ENCODE results near the gene DEPDC4. TPM values are rescaled to one million over a fixed set of nuclear protein-coding genes. Genes with fewer than 3 reads are reported as not detected.

The DEPDC4 gene
- total RNA-seq, 1 experiment from 2014 or later, result 2.0 TPM

DNA sequence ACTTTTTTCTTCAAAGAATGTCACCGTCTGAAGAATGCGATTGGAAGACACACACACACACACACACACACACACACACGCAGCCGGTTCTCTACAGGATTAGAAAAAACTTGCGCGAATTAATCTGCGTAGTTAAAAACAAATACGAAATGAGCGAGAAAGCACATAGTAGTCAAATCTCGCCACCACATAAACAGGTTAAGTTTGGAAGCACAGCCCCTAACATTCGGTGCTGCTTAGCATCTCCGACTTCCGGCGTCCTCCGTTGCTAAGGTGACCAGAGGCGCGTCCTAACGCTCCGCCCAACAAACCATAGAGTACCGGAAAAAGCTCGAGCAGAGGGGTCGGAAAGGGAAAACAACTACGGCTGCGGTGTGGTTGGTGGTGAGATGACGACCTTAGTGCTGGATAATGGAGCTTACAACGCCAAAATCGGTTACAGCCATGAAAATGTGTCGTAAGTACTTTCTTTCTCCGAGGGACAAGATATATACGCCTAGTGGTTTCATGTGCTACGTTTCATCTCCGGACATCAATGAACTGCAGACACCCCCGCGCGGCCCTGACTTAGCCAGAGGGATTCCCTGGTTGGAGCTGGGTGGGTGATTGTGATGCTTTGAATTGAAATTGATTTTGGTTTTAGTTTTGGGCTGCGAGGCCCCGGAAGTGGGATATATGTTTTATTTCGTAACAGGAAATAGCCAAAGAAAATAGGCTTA, 66.3 kb downstream of the DEPDC4 start, which contains the start of gene ACTR6:
TSS of gene ACTR6 (plus strand) at position 353 of the 719 bp plus-strand sequence. CDS start at position 390, 37 bp downstream.
- TSS peak; percentile 91 for BruUV-seq (replicated peaks)
- intact Hi-C loops (cut with micrococcal nuclease), result loop anchor here (1.0 to 5.0 kb wide), 7 partner anchors 24 to 389 kb away; partner anchors contain the start of genes BLTP3B, DEPDC4 and SCYL2
- Histone ChIP-seq H3K79me2 (ENCODE audit: low read length) (peaks cover 50% of the 10 kb centered on the region), H3K9me3 (ENCODE audit: low read length) (no peaks in the 10 kb centered on the region), H3K9me2 (replicated peaks; ENCODE audit: low read length) (no peaks in the 10 kb centered on the region), H3K36me3 (ENCODE audit: low read depth, low read length) (peaks cover under 1% of the 10 kb centered on the region; the same call in 1 of the 2 replicates), H3F3A (ENCODE audit: low read length, unreplicated experiment) (no peaks in the 10 kb centered on the region), H4K20me1 (ENCODE audit: low read length) (no peaks in the 10 kb centered on the region), H2AFZ (ENCODE audit: low read length) (peak within 1 kb of the TSS; percentile 91), H3K9ac (ENCODE audit: low read length) (peak within 1 kb of the TSS; percentile 76), H3K4me1 (ENCODE audit: insufficient read depth, low read length) (peaks cover 36% of the 10 kb centered on the region), H3K4me2 (ENCODE audit: low read length) (peak within 1 kb of the TSS; percentile 80), H3K27me3 (ENCODE audit: low read length) (no peaks in the 10 kb centered on the region), H3K4me3 (ENCODE audit: low read length) (peak within 1 kb of the TSS; percentile 85), H3K27ac (ENCODE audit: low read length) (peak within 1 kb of the TSS; percentile 33)
- ChIA-PET POLR2A (ENCODE audit: unreplicated experiment) (interaction anchor here (0.7 kb wide), 1 partner anchor 23 kb away, joined by 5 read pairs; no protein-coding TSS in a partner anchor), CTCF (interaction anchor here (0.5 to 0.7 kb wide), 5 partner anchors 9 to 142 kb away, joined by 3 to 7 read pairs (median 5); no protein-coding TSS in a partner anchor)
- TF ChIP-seq EZH2 (IDR thresholded peaks at IDR 0.05; ENCODE audit: low read length, unreplicated experiment), result no peak
- TF ChIP-seq EZH2phosphoT487 (IDR thresholded peaks at IDR 0.05; ENCODE audit: borderline replicate concordance, low read length), result no peak
- TF ChIP-seq CTCF (conservative IDR thresholded peaks at IDR 0.05; ENCODE audit: low read depth, low read length), result no peak
- DNase-seq, result peak; percentile 99
- peak; percentile 81 for ATAC-seq

DNA sequence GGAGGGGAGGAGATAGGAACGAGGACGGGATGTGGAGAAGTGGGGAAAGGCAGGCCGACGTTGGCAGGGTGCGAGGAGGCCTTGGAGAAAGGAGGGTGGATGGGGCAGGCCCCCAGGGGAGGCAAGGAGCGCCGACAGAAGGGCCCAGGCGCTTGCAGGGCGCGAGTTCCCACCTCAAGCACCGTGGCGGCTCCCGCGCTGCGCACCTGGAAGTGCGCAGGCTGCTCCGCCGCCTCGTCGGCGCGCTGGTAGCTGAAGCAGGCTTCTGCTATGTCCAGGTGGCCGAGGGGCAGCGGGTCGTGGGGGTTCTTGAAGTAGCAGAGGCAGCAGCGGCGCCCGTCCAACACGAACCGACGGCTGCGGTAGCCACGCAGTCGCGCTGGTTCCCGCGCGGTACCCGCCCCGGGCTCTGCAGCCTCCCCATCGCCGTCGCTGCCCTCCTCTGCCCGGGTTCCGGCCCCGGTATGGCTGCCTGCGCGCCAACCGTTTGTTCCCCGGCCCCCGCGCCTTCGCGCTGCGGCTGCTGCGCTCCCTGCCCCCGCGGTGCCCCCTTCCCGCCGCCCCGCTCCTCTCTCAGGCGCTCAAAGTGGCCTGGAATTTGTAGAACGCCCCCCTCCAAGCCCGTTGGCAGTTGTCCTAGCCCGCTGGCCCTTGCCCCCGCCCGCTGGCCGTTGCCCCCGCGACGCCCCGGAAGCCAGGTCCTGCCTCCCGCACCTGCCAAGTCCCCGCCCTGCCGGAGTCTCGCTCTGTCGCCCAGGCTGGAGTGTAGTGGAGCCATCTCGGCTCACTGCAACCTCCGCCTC, 67.3 kb downstream of the DEPDC4 start:
- peak overlapping the region; percentile 11; the same call in 1 of the 2 replicates for H3K27ac ChIP-seq (ENCODE audit: low read length)
- CTCF ChIA-PET, result interaction anchor here (0.7 kb wide), 1 partner anchor 141 kb away, joined by 5 read pairs; no protein-coding TSS in a partner anchor
- H3K4me2 ChIP-seq (ENCODE audit: low read length), result peak overlapping the region; percentile 80
- intact Hi-C loops (cut with micrococcal nuclease), result loop anchor here (1.0 to 5.0 kb wide), 7 partner anchors 25 to 388 kb away; partner anchors contain the start of genes BLTP3B, DEPDC4 and SCYL2
- H3K79me2 ChIP-seq (ENCODE audit: low read length), result peaks cover 46% of the 10 kb centered on the region
- POLR2A ChIA-PET (ENCODE audit: unreplicated experiment), result no interaction called here
- no peak for TF ChIP-seq EZH2 (IDR thresholded peaks at IDR 0.05; ENCODE audit: low read length, unreplicated experiment)
- no peak for TF ChIP-seq CTCF (conservative IDR thresholded peaks at IDR 0.05; ENCODE audit: low read depth, low read length)
- TF ChIP-seq EZH2phosphoT487 (IDR thresholded peaks at IDR 0.05; ENCODE audit: borderline replicate concordance, low read length), result no peak
- H4K20me1 ChIP-seq (ENCODE audit: low read length), result no peaks in the 10 kb centered on the region
- H3F3A ChIP-seq (ENCODE audit: low read length, unreplicated experiment), result no peaks in the 10 kb centered on the region
- H3K9me3 ChIP-seq (ENCODE audit: low read length), result no peaks in the 10 kb centered on the region
- no peaks in the 10 kb centered on the region for H3K27me3 ChIP-seq (ENCODE audit: low read length)
- peak; percentile 66 for ATAC-seq
- peaks cover 36% of the 10 kb centered on the region for H3K4me1 ChIP-seq (ENCODE audit: insufficient read depth, low read length)
- peak overlapping the region; percentile 85 for H3K4me3 ChIP-seq (ENCODE audit: low read length)
- H3K36me3 ChIP-seq (ENCODE audit: low read depth, low read length), result no peaks in the 10 kb centered on the region
- no TSS peak for BruUV-seq (replicated peaks)
- DNase-seq, result peak; percentile 71
- H3K9me2 ChIP-seq (replicated peaks; ENCODE audit: low read length), result no peaks in the 10 kb centered on the region
- H2AFZ ChIP-seq (ENCODE audit: low read length), result peak overlapping the region; percentile 91
- peak overlapping the region; percentile 56 for H3K9ac ChIP-seq (ENCODE audit: low read length)
